Activated CD4-positive, alpha-beta memory T cell treated with anti-CD3 and anti-CD28 coated beads for 36 hours (primary cell): ENCODE results near the gene MB. TPM values are rescaled to one million over a fixed set of nuclear protein-coding genes. Genes with fewer than 3 reads are reported as not detected.
A peak's percentile ranks its signal among the peaks of the same experiment; 100 is the strongest.

Experiments used
- CTCF ChIA-PET: fragments of 350-600 bp; sonication (Branson Sonifier 250); formaldehyde crosslinking; loops from one replicate; lab custom pipeline; 2021; ENCODE audit warnings: antibody characterized with exemption, inconsistent platforms; lab: Charles Lee
- POLR2A ChIA-PET: fragments of 350-600 bp; sonication (Branson Sonifier 250); formaldehyde crosslinking; loops from one replicate; lab custom pipeline; 2021; ENCODE audit warnings: antibody characterized with exemption; lab: Charles Lee
- DNase-seq: peaks from one replicate; pipeline ENCODE4 v3.0.0-alpha.2; 2020
- H3K27ac Mint-ChIP-seq: one replicate; pipeline ENCODE4 v1.8.0; 2021; ENCODE audit warnings: mixed read lengths
- H3K27me3 Mint-ChIP-seq: one replicate; pipeline ENCODE4 v1.8.0; 2021; ENCODE audit warnings: mixed read lengths
- H3K36me3 Mint-ChIP-seq: one replicate; pipeline ENCODE4 v1.8.0; 2021; ENCODE audit warnings: mixed read lengths
- H3K4me1 Mint-ChIP-seq: one replicate; pipeline ENCODE4 v1.8.0; 2021; ENCODE audit warnings: low read depth, mixed read lengths
- H3K4me3 Mint-ChIP-seq: one replicate; pipeline ENCODE4 v1.8.0; 2021; ENCODE audit warnings: mild to moderate bottlenecking, mixed read lengths
- H3K9me3 Mint-ChIP-seq: one replicate; pipeline ENCODE4 v1.8.0; 2021; ENCODE audit warnings: mixed read lengths
- intact Hi-C: fragments of 100-400 bp; cut with micrococcal nuclease; formaldehyde crosslinking; loops from one replicate; pipeline ENCODE4 v1.15.1; 2023
- total RNA-seq, 2 experiments: library from RNA; stranded (reverse); gene quantifications; one replicate each; pipeline ENCODE4 v1.2.3, GENCODE V29; 2021

The MB gene
- total RNA-seq, 2 experiments from 2014 or later, result not detected

GRCh38 chr22:35564975-35565867 lies 51.9 kb downstream of the MB start:
- ChIA-PET CTCF (interaction anchor here (1.2 kb wide), 1 partner anchor 18 kb away, joined by 4 read pairs; no protein-coding TSS in a partner anchor), POLR2A (no interaction called here)
- DNase-seq, result no peak
- peaks cover 21% of the 10 kb centered on the region for H3K27me3 Mint-ChIP-seq
- peaks cover 8% of the 10 kb centered on the region for H3K4me1 Mint-ChIP-seq
- H3K9me3 Mint-ChIP-seq, result no peaks in the 10 kb centered on the region
- H3K27ac Mint-ChIP-seq, result no peak overlapping the region
- H3K4me3 Mint-ChIP-seq, result no peak overlapping the region
- intact Hi-C loops, result no loop called here
- no peaks in the 10 kb centered on the region for H3K36me3 Mint-ChIP-seq

- POLR2A ChIA-PET, result no interaction called here
- Mint-ChIP-seq H3K9me3 (no peaks in the 10 kb centered on the region), H3K4me1 (peaks cover 8% of the 10 kb centered on the region), H3K27me3 (peaks cover 26% of the 10 kb centered on the region), H3K27ac (no peak overlapping the region), H3K4me3 (no peak overlapping the region), H3K36me3 (no peaks in the 10 kb centered on the region)
- CTCF ChIA-PET, result no interaction called here
- intact Hi-C loops, result no loop called here
- no peak for DNase-seq
These were observed 53.9 kb downstream of the MB start for GRCh38 chr22:35563211-35563610.

GRCh38 chr22:35561796-35562526 lies 55.2 kb downstream of the MB start:
- intact Hi-C loops, result no loop called here
- no peaks in the 10 kb centered on the region for H3K36me3 Mint-ChIP-seq
- no peak overlapping the region for H3K4me3 Mint-ChIP-seq
- CTCF ChIA-PET, result no interaction called here
- H3K27me3 Mint-ChIP-seq, result peaks cover 26% of the 10 kb centered on the region
- peak; percentile 53 for DNase-seq
- peaks cover 8% of the 10 kb centered on the region for H3K4me1 Mint-ChIP-seq
- POLR2A ChIA-PET, result no interaction called here
- no peak overlapping the region for H3K27ac Mint-ChIP-seq
- H3K9me3 Mint-ChIP-seq, result no peaks in the 10 kb centered on the region

- Mint-ChIP-seq H3K27ac (no peak overlapping the region), H3K4me3 (no peak overlapping the region), H3K27me3 (peaks cover 26% of the 10 kb centered on the region), H3K9me3 (no peaks in the 10 kb centered on the region), H3K36me3 (no peaks in the 10 kb centered on the region), H3K4me1 (peaks cover 8% of the 10 kb centered on the region)
- intact Hi-C loops, result no loop called here
- ChIA-PET POLR2A (interaction anchor here (0.9 kb wide), 1 partner anchor 8 kb away, joined by 3 read pairs; no protein-coding TSS in a partner anchor), CTCF (no interaction called here)
- DNase-seq, result no peak
These were observed 56.3 kb downstream of the MB start for GRCh38 chr22:35560824-35561223.

- intact Hi-C loops, result no loop called here
- CTCF ChIA-PET, result no interaction called here
- no peak for DNase-seq
- Mint-ChIP-seq H3K27me3 (peaks cover 26% of the 10 kb centered on the region), H3K27ac (no peak overlapping the region), H3K9me3 (no peaks in the 10 kb centered on the region), H3K4me1 (peaks cover 8% of the 10 kb centered on the region), H3K36me3 (no peaks in the 10 kb centered on the region), H3K4me3 (no peak overlapping the region)
- POLR2A ChIA-PET, result no interaction called here
These were observed 56.8 kb downstream of the MB start for GRCh38 chr22:35560366-35560765.

GRCh38 chr22:35559354-35560005 lies 57.6 kb downstream of the MB start:
- Mint-ChIP-seq H3K27me3 (peaks cover 22% of the 10 kb centered on the region), H3K36me3 (no peaks in the 10 kb centered on the region), H3K9me3 (no peaks in the 10 kb centered on the region), H3K4me1 (peaks cover 8% of the 10 kb centered on the region), H3K4me3 (no peak overlapping the region), H3K27ac (no peak overlapping the region)
- no peak for DNase-seq
- intact Hi-C loops, result no loop called here
- ChIA-PET CTCF (no interaction called here), POLR2A (no interaction called here)

- Mint-ChIP-seq H3K9me3 (no peaks in the 10 kb centered on the region), H3K27me3 (peaks cover 20% of the 10 kb centered on the region), H3K36me3 (no peaks in the 10 kb centered on the region), H3K4me3 (no peak overlapping the region), H3K27ac (no peak overlapping the region), H3K4me1 (peaks cover 11% of the 10 kb centered on the region)
- ChIA-PET CTCF (no interaction called here), POLR2A (no interaction called here)
- intact Hi-C loops, result no loop called here
- DNase-seq, result no peak
These were observed 58.4 kb downstream of the MB start for GRCh38 chr22:35558719-35559118.

GRCh38 chr22:35558031-35558430 lies 59.1 kb downstream of the MB start:
- Mint-ChIP-seq H3K27ac (no peak overlapping the region), H3K27me3 (peaks cover 20% of the 10 kb centered on the region), H3K4me3 (no peak overlapping the region), H3K4me1 (peaks cover 14% of the 10 kb centered on the region), H3K9me3 (no peaks in the 10 kb centered on the region), H3K36me3 (no peaks in the 10 kb centered on the region)
- DNase-seq, result no peak
- CTCF ChIA-PET, result interaction anchor here (0.9 to 1.0 kb wide), 2 partner anchors 25 to 77 kb away, joined by 3 to 4 read pairs; no protein-coding TSS in a partner anchor
- intact Hi-C loops, result no loop called here
- POLR2A ChIA-PET, result no interaction called here

Other genes starting within 250 kb of the MB start
- 1 to 10 TPM; 2.7 to 2.8 TPM for gene HMOX1, start 236.2 kb downstream of the MB start, total RNA-seq
- 100 to 1,000 TPM; 265 to 266 TPM for gene MCM5, start 217.2 kb downstream of the MB start, total RNA-seq
- under 1 TPM in 1 of 2 experiments, not detected in 1; 0.10 TPM for gene RASD2, start 76.5 kb downstream of the MB start, total RNA-seq
- 10 to 100 TPM; 26.7 to 27.7 TPM for gene APOL6, start 31.1 kb upstream of the MB start, total RNA-seq
- gene APOL5, start 100.5 kb upstream of the MB start, total RNA-seq, result not detected